Retinal pigment epithelial cell (primary cell): ENCODE data around the gene SLC16A9.

Experiments
- DNase-seq: peaks from one replicate; pipeline ENCODE4 v3.0.0-alpha.2; 2010; ENCODE audit warnings: low read depth
- H3K4me3 ChIP-seq: 2 replicates; pipeline ENCODE4 v1.5.1; 2011; ENCODE audit warnings: mild to moderate bottlenecking, low read length, control low read depth, moderate library complexity
- CTCF ChIP-seq: conservative IDR thresholded peaks from 2 replicates; pipeline ENCODE4 v1.5.1; 2011; ENCODE audit warnings: low read depth, low read length, control low read depth, inconsistent platforms

SLC16A9 gene

GRCh38 chr10:59628456-59628855 lies 81.2 kb downstream of the SLC16A9 start:
- no peak for DNase-seq
- TF ChIP-seq CTCF = no peak
- H3K4me3 ChIP-seq = no peak overlapping the region

- H3K4me3 ChIP-seq = no peak overlapping the region
- no peak for TF ChIP-seq CTCF
- DNase-seq = no peak
Measured at GRCh38 chr10:59627366-59628018, 82.2 kb downstream of the SLC16A9 start.

GRCh38 chr10:59626523-59626869 lies 83.2 kb downstream of the SLC16A9 start:
- TF ChIP-seq CTCF = no peak
- DNase-seq = no peak
- no peak overlapping the region for H3K4me3 ChIP-seq

- H3K4me3 ChIP-seq = no peak overlapping the region
- DNase-seq = peak; percentile 30
- peak; percentile 70 for TF ChIP-seq CTCF
Measured at GRCh38 chr10:59625721-59626522, 83.7 kb downstream of the SLC16A9 start.

- no peak for DNase-seq
- TF ChIP-seq CTCF = no peak
- no peak overlapping the region for H3K4me3 ChIP-seq
Measured at GRCh38 chr10:59624951-59625350, 84.7 kb downstream of the SLC16A9 start.

GRCh38 chr10:59624136-59624535 lies 85.5 kb downstream of the SLC16A9 start:
- no peak for TF ChIP-seq CTCF
- H3K4me3 ChIP-seq = no peak overlapping the region
- no peak for DNase-seq
